ENCODE results near the gene ISL2. TPM values are rescaled to one million over a fixed set of nuclear protein-coding genes. Genes with fewer than 3 reads are reported as not detected.

The ISL2 gene
- total and polyA plus RNA-seq, 4 donors, result 0.03 to 0.14 TPM; not detected in 2

GRCh38 chr15:76342382-76343201 lies 6.0 kb downstream of the ISL2 start:
- H3K9me3 ChIP-seq (ENCODE audit: control insufficient read depth in 4 of 4, low read length in 3 of 4), result peaks cover 0 to 8% (median 1%) of the 10 kb centered on the region in 4 donors
- WGBS, result 14% methylated on average over 87 of the region's 87 CpGs
- H3K4me1 ChIP-seq (ENCODE audit: control insufficient read depth in 4 of 4, insufficient read depth in 4 of 4, low read length in 3 of 4), result peaks cover 17 to 59% (median 37%) of the 10 kb centered on the region in 4 donors
- no peak overlapping the region for H3K27ac ChIP-seq (ENCODE audit: low read depth in 1 of 2, low read length in 2 of 2)
- no peak for DNase-seq (ENCODE audit: low spot score)
- no peak overlapping the region for H3K9ac ChIP-seq (ENCODE audit: low read depth in 1 of 2, low read length in 2 of 2)
- peaks cover 0 to 41% (median 25%) of the 10 kb centered on the region in 4 donors for H3K27me3 ChIP-seq (ENCODE audit: control insufficient read depth in 4 of 4, insufficient read depth in 4 of 4, low read length in 3 of 4)
- TF ChIP-seq MAX (IDR thresholded peaks at IDR 0.05) (no peak), RAD21 (IDR thresholded peaks at IDR 0.05) (no peak), FOXA1 (IDR thresholded peaks at IDR 0.05) (no peak), HNF4G (IDR thresholded peaks at IDR 0.05) (no peak), SP1 (IDR thresholded peaks at IDR 0.05) (no peak), TAF1 (conservative IDR thresholded peaks at IDR 0.05) (no peak)
- H3K4me3 ChIP-seq (ENCODE audit: low read depth in 1 of 3, low read length in 3 of 3), result peak overlapping the region in 1 of 3 donors; percentile 25
- no peaks in the 10 kb centered on the region for H3K36me3 ChIP-seq (ENCODE audit: control insufficient read depth in 4 of 4, insufficient read depth in 3 of 4, low read depth in 1 of 4, low read length in 3 of 4)

- Histone ChIP-seq H3K9ac (ENCODE audit: low read depth in 1 of 2, low read length in 2 of 2) (no peak overlapping the region), H3K27ac (ENCODE audit: low read depth in 1 of 2, low read length in 2 of 2) (no peak overlapping the region), H3K4me3 (ENCODE audit: low read depth in 1 of 3, low read length in 3 of 3) (no peak overlapping the region), H3K27me3 (ENCODE audit: control insufficient read depth in 4 of 4, insufficient read depth in 4 of 4, low read length in 3 of 4) (peaks cover 0 to 40% (median 22%) of the 10 kb centered on the region in 4 donors), H3K9me3 (ENCODE audit: control insufficient read depth in 4 of 4, low read length in 3 of 4) (peaks cover 0 to 2% (median 0%) of the 10 kb centered on the region in 4 donors), H3K36me3 (ENCODE audit: control insufficient read depth in 4 of 4, insufficient read depth in 3 of 4, low read depth in 1 of 4, low read length in 3 of 4) (no peaks in the 10 kb centered on the region), H3K4me1 (ENCODE audit: control insufficient read depth in 4 of 4, insufficient read depth in 4 of 4, low read length in 3 of 4) (peaks cover 17 to 52% (median 32%) of the 10 kb centered on the region in 4 donors)
- no peak for TF ChIP-seq MAX (IDR thresholded peaks at IDR 0.05)
- TF ChIP-seq JUND (IDR thresholded peaks at IDR 0.05), result no peak
- TF ChIP-seq GABPA (IDR thresholded peaks at IDR 0.05 in 1 of 2, conservative IDR thresholded peaks at IDR 0.05 in 1 of 2), result no peak
- TF ChIP-seq ATF3 (IDR thresholded peaks at IDR 0.05), result no peak
- no peak for TF ChIP-seq ZBTB33 (IDR thresholded peaks at IDR 0.05)
- no peak for TF ChIP-seq FOXA1 (IDR thresholded peaks at IDR 0.05)
- TF ChIP-seq HNF4G (IDR thresholded peaks at IDR 0.05), result no peak
- TF ChIP-seq RXRA (IDR thresholded peaks at IDR 0.05), result no peak
- no peak for TF ChIP-seq HNF4A (conservative IDR thresholded peaks at IDR 0.05)
- TF ChIP-seq CTCF (IDR thresholded peaks at IDR 0.05; ENCODE audit: low read depth, low read length, missing input control), result no peak
- TF ChIP-seq RAD21 (IDR thresholded peaks at IDR 0.05), result no peak
- no peak for TF ChIP-seq REST (IDR thresholded peaks at IDR 0.05)
- 26% methylated on average over 16 of the region's 16 CpGs for WGBS
- DNase-seq (ENCODE audit: low spot score), result no peak
Measured at GRCh38 chr15:76343313-76343996, 6.9 kb downstream of the ISL2 start.
